LHCN-M2 (cell line): ENCODE measurements around the gene GTSF1L. TPM values are rescaled to one million over a fixed set of nuclear protein-coding genes. Genes with fewer than 3 reads are reported as not detected.
A peak's percentile ranks its signal among the peaks of the same experiment; 100 is the strongest.
"Not testable (repeated sequence)": the region's sequence is repeated elsewhere in the genome, so short reads cannot be mapped to it uniquely, and the experiment has no call there.

ENCODE experiments used
- DNase-seq: peaks from one replicate; pipeline ENCODE4 v3.0.0-alpha.2; 2012; ENCODE audit warnings: low read depth
- polyA plus RNA-seq: library from polyadenylated mRNA; unstranded; fragments of >200 nt; gene quantifications from one replicate; pipeline ENCODE4 v1.2.1, GENCODE V29; 2012; ENCODE audit warnings: missing spikeins
- total RNA-seq: library from RNA; depleted of rRNA; stranded (reverse); fragments of >200 nt; gene quantifications from 2 replicates; pipeline ENCODE4 v1.2.3, GENCODE V29; 2014; rRNA removed

The GTSF1L gene
- not detected in 2 replicates for total RNA-seq
- not detected for polyA plus RNA-seq

DNA sequence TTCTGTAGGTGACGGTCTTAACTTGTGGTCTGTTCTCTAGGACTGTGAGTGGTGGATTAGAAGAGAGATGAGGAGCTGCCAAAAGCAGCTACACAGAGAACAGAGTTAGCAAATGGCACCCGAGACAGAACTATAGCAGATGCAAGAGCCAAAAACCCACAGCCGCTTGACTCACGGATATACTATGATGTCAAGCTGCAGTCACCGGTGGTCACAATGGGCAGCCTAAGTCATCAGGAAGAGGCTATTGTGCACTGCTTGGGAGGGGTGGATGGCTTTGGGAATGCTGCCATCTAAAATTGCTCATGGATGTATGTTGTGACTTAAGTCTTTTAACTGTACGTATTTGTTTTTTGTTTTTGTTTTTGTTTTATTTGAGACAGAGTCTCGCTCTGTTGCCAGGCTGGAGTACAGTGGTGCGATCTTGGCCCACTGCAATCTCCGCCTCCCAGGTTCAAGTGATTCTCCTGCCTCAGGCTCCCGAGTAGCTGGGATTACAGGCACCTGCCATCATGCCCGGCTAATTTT is at the start of gene GTSF1L:
TSS of gene GTSF1L (minus strand) at position 192 of the 528 bp plus-strand sequence. CDS start 308 bp downstream, outside the sequence.
- peak; percentile 89 for DNase-seq

DNA sequence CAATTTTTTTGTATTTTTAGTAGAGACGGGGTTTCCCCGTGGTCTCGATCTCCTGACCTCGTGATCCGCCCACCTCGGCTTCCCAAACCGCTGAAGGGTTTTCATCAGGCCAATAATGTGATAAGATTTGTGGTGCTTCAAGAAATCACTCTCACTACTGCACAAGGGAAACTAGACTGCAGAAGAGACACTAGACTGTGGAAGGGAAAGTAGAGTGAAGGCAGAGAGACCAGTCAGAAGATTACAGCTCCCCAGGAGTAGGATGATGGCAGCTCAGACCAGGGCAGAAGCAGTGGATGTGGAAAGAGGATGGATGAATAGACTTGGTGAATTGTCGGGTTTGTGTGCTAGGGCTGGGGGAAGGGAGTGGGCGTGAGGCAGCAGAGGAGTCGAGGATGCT is 48.0 kb upstream of the GTSF1L start:
- no peak for DNase-seq

DNA sequence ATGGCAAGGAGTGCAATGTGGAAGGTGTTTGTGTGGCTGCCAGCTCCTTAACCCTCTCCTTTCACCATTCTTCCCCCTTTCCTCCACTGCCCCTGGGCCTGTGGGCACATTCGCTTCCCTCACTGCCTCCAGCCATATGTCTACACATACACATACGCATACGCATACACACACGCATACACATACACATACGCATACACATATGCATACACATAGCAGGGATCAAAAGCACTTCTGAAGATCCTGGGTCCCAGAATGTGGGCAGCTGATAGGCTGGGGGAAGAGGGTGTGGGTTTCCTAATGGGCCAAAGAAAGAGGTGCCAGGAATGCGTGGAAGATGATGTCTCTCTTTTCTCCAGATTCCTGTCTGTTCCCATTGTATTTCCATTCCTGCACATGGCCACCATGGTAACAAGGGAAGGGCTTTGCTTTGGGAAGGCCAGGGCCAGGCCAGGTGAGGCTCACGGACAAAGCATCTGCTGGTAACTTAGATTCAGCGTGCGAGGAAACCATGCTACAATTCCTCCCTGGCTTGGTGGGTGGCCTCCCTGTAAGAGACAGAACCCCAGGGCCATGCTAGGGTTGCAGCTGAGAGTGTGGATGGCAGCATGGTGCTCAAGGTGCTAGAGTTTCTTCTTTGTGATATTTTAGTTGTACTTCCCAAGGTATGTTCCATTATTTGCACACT is 44.8 kb upstream of the GTSF1L start:
- DNase-seq = no peak

DNA sequence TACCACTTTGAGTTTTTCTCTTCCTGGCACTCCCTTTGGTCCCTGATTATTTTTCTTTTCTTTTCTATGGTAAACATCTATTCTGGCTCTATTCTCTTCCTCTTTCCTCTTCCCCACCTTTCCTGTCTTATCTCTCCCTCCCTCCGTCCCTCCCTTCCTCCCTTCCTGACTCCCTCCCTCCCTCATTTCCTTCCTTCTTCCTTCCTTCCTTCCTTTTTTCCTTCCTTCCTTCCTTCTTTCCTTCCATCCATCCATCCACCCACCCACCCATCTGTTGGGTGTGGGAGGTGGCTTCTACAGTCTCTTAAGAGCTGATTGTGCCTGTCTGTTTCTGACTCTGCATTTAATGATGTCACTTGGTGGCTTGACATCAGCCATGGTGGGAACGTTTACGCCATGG is 43.5 kb upstream of the GTSF1L start:
- DNase-seq = no peak

DNA sequence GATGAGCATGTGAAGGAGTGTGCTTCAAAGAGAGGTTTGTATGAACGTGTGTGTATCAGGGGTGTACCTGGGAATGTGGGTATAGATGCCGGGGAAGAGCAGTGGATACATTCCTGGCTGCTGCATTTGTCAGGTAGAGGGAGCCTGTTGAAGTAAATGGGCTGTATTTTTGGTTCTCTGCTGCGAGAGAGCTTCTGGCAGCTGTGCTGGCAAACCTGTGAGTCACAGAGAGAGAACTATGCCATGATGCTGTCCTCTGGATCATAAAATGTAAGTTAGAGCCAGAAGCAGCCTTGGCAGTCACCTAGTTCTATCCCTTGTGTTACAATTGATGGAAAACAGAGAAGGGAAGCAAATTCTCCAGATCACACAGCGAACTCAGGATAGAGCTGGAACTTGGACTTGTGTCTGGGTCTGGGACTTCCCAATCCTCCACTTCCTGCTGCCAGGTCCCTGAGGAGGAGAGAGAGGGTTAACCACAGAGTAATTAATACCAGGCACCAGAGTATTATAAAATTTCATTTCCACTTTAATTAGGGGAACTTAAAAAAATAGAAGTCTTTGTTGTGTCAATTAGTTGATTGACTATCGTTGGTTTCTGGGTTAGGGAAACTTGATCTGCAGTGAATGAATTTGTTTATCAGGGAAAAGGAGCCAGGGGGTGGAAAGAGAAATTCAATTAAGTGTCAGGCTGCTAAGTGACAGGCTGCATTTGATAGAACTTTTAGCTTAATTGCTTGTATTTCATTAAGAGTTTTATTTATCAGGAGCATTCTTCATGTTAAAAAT is 41.1 kb upstream of the GTSF1L start:
- peak; percentile 64 for DNase-seq

- no peak for DNase-seq
Measured at GRCh38 chr20:43766917-43767316, 40.1 kb upstream of the GTSF1L start.

GRCh38 chr20:43766385-43766784 is 39.6 kb upstream of the GTSF1L start:
- DNase-seq = no peak

- DNase-seq = no peak
Measured at GRCh38 chr20:43765916-43766315, 39.1 kb upstream of the GTSF1L start.

DNA sequence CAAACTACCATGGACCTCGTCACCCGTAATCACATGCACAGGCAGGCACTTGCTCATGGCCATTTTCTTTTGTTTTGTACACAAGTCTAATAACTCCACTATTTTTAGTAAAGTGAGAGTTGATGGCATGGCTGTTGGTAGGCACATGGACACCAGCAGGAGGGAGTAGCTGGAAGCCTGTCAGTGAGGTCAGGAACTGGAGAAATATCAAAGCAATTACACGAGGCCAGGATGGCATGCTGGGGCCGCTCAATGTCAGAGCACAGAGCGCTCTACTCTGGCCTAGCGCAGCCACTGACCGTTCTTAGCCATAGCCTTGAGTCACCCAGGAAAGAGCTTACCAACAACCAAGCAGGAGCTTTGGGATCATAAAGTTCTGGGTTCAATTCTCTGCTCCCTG is 36.1 kb upstream of the GTSF1L start:
- DNase-seq = no peak

DNA sequence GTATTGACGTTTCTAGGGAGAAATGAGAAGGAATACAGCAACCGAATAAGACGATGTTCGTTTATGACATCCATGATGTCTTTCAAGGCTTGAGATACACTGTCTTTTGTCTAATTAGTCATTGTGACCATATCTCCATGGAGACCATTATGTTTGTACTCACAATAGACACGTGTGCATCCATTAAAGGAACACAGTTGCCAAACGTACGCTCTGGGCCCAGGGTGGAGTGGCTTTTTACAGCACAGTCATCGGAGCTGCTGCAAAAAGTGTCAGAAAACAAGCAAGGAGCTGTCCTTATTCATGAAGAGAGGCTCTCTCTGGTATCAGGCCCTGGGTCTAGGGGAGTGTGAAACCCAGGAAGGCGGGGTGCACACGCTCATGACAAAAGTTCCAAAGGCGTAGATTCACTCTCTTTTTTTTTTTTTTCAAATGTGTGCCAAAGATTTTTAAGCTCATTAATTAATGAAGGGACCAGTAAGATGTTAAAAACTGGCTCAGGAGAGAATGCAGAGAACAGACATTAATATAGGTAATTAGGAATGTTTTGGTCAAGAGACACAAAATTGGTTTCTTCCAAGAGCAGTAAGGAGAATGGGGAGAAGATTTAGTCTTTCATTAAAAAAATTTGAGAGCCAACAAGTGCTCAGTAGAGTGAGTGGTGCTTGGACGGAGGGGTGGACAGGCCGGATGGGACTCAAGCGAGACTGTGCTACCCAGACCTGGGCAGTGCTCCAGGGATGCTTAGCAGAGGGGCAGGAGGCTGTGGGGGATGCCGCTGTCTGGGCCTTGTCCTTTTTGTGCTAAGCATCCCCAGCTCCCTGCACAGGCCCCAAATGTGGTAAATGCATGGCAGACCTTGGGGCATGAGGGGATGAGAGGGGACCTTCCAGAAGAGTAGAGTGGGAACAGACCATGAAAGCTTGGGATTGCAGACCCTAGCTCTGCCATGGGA is 34.9 kb upstream of the GTSF1L start:
- DNase-seq = peak; percentile 58

- not testable (repeated sequence) for DNase-seq
Measured at GRCh38 chr20:43757888-43758287, 31.1 kb upstream of the GTSF1L start.

- peak; percentile 47 for DNase-seq
Measured at GRCh38 chr20:43755851-43756250, 29.0 kb upstream of the GTSF1L start.

DNA sequence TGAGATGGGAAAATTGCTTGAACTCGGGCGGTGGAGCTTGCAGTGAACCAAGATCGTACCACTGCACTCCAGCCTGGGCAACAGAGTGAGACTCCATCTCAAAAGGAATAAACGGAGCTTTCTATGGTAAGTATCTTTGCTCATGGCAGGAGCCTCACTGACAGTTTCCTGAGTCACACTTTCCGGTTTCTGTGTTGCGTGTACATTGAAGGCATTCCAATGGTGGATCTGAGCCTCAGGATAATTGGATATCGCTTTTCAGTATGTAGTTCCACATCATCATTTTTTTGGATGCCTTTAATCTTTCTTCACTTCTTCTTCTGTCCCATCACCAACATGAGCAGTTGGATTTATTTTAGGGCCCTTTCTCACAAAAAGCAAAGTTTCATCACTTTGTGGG is 28.6 kb upstream of the GTSF1L start:
- DNase-seq = no peak

GRCh38 chr20:43752561-43753301 is 25.9 kb upstream of the GTSF1L start:
- peak; percentile 93 for DNase-seq

GRCh38 chr20:43752051-43752360 is 25.2 kb upstream of the GTSF1L start:
- DNase-seq = no peak

- DNase-seq = peak; percentile 96
Measured at GRCh38 chr20:43751167-43752050, 24.6 kb upstream of the GTSF1L start.

GRCh38 chr20:43750774-43751166 is 24.0 kb upstream of the GTSF1L start:
- DNase-seq = no peak

DNA sequence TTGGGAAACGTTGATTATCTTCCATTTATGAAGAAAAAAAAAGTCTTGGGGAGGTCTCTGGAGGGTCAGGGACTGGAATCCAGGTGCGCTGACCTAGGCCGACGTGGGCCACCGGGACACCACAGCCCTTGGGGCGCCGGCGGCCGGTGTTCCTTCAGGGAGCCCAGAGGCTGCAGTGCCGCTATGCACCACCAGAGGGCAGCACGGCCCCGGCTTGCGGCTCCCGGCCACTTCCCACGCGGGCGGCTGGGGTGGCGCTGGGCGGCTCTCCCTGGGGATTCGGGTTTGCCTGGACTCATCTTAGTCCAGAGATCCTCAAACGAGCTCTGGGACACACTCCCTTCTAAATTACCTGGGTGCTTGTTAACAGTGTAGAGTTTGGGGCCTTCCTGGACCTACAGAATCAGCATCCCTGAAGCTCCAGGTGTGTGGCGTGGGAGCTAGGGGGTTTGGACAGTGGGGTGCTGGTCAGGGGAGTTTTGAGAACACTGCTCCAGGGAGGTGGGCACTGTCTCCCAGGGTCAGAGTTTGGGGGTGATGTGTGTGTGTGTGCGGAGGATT is 23.0 kb upstream of the GTSF1L start:
- peak; percentile 49 for DNase-seq

DNA sequence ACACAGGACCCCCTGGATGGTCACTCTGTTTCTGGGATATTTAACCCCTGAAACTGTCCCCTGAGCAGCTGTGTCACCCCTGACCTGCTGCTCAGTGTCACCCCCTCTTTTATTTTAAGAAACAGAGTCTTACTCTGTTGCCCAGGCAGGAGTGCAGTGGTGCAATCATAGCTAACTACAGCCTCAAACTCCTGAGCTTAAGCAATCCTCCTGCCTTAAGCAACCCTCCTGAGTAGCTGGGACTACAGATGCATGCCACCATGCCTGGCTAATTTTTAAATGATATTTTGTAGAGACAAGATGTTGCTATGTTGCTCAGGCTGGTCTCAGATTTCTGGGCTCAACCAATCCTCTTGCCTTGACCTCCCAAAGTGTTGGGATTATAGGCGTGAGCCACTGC is 21.5 kb upstream of the GTSF1L start:
- DNase-seq = no peak
